Vagina (tissue), 2 donors: Measurements from ENCODE around the gene KIAA0513. TPM values are rescaled to one million over a fixed set of nuclear protein-coding genes. Genes with fewer than 3 reads are reported as not detected.

ENCODE experiments used
- DNase-seq, 2 donors: peaks; one replicate each; pipeline ENCODE4 v3.0.0-alpha.2; 2017; ENCODE audit errors: extremely low spot score in 2 of 2
- H3K27ac ChIP-seq: fragments of 200-600 bp; sonication (generic); one replicate; pipeline ENCODE4 v1.5.1; 2019
- H3K27me3 ChIP-seq: fragments of 200-600 bp; sonication (generic); one replicate; pipeline ENCODE4 v1.5.1; 2019
- H3K36me3 ChIP-seq, 2 donors: fragments of 200-600 bp; sonication (generic); one replicate each; pipeline ENCODE4 v1.5.1; 2017 to 2019
- H3K4me1 ChIP-seq: fragments of 200-600 bp; sonication (generic); one replicate; pipeline ENCODE4 v1.5.1; 2019
- H3K4me3 ChIP-seq, 2 donors: fragments of 200-600 bp; sonication (generic); 1 replicate in 1 of 2; 2 replicates in 1 of 2; pipeline ENCODE4 v1.5.1; 2016 to 2019
- H3K9me3 ChIP-seq: fragments of 200-600 bp; sonication (generic); one replicate; pipeline ENCODE4 v1.5.1; 2019
- POLR2A ChIP-seq, 2 donors: fragments of 450-650 bp; IDR thresholded peaks; one replicate each; pipeline ENCODE4 v1.6.1; 2017; ENCODE audit warnings: antibody characterized with exemption in 2 of 2, mild to moderate bottlenecking in 2 of 2, moderate library complexity in 2 of 2
- POLR2AphosphoS5 ChIP-seq, 2 donors: sonication (generic); formaldehyde crosslinking; IDR thresholded peaks; one replicate each; pipeline ENCODE4 v1.9.0; 2017; ENCODE audit warnings: antibody characterized with exemption in 2 of 2, mild to moderate bottlenecking in 2 of 2, low read depth in 1 of 2; ENCODE audit not compliant: insufficient read depth in 1 of 2
- intact Hi-C: fragments of 100-400 bp; cut with DNase I; formaldehyde crosslinking; loops from one replicate; pipeline ENCODE4 v1.15.1; 2023
- total RNA-seq: library from RNA; depleted of rRNA; stranded (reverse); fragments of >200 nt; gene quantifications from one replicate; pipeline ENCODE4 v1.2.3, GENCODE V29; 2016
- TF ChIP-seq, protein P1 (sequence below), 3 experiments: fragments of 450-650 bp in 2 of 3; fragments of 200-600 bp in 1 of 3; sonication (generic) in 1 of 3; IDR thresholded peaks; one replicate each; pipeline ENCODE4 v1.5.1; 2017 to 2019; ENCODE audit warnings: antibody characterized with exemption in 3 of 3, mild to moderate bottlenecking in 2 of 3, moderate library complexity in 2 of 3

Gene KIAA0513
- total RNA-seq, 1 donor from 2014 or later, result 26.8 TPM

- intact Hi-C loops, result no loop called here
- no peaks in the 10 kb centered on the region for H3K36me3 ChIP-seq
- no peak overlapping the region for H3K27ac ChIP-seq
- no peaks in the 10 kb centered on the region for H3K9me3 ChIP-seq
- H3K4me3 ChIP-seq, result no peak overlapping the region
- peaks cover 11% of the 10 kb centered on the region for H3K4me1 ChIP-seq
- no peak for DNase-seq
- no peaks in the 10 kb centered on the region for H3K27me3 ChIP-seq
- TF ChIP-seq, protein P1, sequence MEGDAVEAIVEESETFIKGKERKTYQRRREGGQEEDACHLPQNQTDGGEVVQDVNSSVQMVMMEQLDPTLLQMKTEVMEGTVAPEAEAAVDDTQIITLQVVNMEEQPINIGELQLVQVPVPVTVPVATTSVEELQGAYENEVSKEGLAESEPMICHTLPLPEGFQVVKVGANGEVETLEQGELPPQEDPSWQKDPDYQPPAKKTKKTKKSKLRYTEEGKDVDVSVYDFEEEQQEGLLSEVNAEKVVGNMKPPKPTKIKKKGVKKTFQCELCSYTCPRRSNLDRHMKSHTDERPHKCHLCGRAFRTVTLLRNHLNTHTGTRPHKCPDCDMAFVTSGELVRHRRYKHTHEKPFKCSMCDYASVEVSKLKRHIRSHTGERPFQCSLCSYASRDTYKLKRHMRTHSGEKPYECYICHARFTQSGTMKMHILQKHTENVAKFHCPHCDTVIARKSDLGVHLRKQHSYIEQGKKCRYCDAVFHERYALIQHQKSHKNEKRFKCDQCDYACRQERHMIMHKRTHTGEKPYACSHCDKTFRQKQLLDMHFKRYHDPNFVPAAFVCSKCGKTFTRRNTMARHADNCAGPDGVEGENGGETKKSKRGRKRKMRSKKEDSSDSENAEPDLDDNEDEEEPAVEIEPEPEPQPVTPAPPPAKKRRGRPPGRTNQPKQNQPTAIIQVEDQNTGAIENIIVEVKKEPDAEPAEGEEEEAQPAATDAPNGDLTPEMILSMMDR (IDR thresholded peaks at IDR 0.05), result no peak
- TF ChIP-seq POLR2AphosphoS5 (IDR thresholded peaks at IDR 0.05; ENCODE audit: insufficient read depth in 1 of 2, low read depth in 1 of 2) (no peak), POLR2A (IDR thresholded peaks at IDR 0.05) (no peak)
Measured at GRCh38 chr16:85093705-85094104, 66.1 kb downstream of the KIAA0513 start.

DNA sequence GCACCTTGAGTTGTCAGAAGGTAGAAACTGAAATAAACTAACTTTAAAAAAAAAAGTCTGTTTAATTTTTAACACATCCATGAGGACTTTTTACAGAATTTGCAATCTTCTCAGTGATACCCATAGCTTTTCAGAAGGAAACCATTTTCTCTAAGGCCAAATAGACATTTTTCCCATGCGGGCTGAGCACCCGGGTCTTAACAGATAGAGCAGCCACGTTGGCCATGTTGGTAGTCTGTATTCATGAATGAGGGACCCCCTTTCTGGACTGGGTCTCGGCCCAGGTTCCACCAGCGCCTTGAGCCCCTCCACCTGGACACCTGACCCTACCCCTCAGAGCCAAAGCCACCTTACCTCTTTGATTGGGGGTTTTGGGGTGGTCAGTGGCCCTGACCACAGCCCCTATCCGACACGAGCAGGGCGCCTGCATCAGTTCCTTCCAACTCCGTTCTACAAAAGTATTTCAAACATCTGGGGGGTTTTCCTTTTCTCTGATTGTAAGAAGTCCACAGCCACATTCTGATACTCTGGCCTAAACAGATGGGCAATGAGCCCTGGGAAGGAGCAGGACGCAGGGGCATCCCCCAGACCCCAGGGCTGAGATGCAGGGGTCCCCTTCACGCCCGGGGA, 66.7 kb downstream of the KIAA0513 start:
- peaks cover 9% of the 10 kb centered on the region for H3K4me1 ChIP-seq
- TF ChIP-seq POLR2AphosphoS5 (IDR thresholded peaks at IDR 0.05; ENCODE audit: insufficient read depth in 1 of 2, low read depth in 1 of 2) (no peak), POLR2A (IDR thresholded peaks at IDR 0.05) (no peak)
- TF ChIP-seq, protein P1 (IDR thresholded peaks at IDR 0.05), result no peak

DNA sequence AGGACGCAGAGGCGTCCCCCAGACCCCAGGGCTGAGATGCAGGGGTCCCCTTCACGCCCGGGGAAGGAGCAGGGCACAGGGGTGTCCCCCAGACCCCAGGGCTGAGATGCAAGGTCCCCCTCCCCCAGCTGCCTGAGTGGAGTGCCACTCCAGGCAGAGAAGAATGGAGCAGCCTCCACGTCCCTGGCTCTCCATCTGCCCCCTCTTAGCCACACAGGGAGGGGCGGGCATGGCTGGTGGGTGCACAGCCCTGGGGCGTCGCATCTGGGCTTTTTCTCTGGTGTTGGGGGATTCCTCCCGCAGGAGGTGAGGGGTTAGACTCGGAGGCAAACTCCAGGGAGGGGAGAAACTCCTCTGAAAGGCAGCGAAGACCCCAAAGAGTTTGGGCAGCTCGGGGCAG, 67.2 kb downstream of the KIAA0513 start:
- intact Hi-C loops, result no loop called here
- H3K9me3 ChIP-seq, result no peaks in the 10 kb centered on the region
- no peaks in the 10 kb centered on the region for H3K36me3 ChIP-seq
- no peak overlapping the region for H3K27ac ChIP-seq
- no peak for DNase-seq
- peaks cover 4% of the 10 kb centered on the region for H3K4me1 ChIP-seq
- no peaks in the 10 kb centered on the region for H3K27me3 ChIP-seq
- H3K4me3 ChIP-seq, result no peak overlapping the region
- TF ChIP-seq POLR2A (IDR thresholded peaks at IDR 0.05), result no peak
- TF ChIP-seq POLR2AphosphoS5 (IDR thresholded peaks at IDR 0.05; ENCODE audit: insufficient read depth in 1 of 2, low read depth in 1 of 2), result no peak
- TF ChIP-seq, protein P1 (IDR thresholded peaks at IDR 0.05), result no peak

More for the DNA sequence above, 66.7 kb downstream of the KIAA0513 start:
- no peak overlapping the region for H3K4me3 ChIP-seq
- no peaks in the 10 kb centered on the region for H3K9me3 ChIP-seq
- no peak overlapping the region for H3K27ac ChIP-seq
- H3K27me3 ChIP-seq, result no peaks in the 10 kb centered on the region
- H3K36me3 ChIP-seq, result no peaks in the 10 kb centered on the region
- DNase-seq, result no peak
- intact Hi-C loops, result no loop called here

GRCh38 chr16:85096921-85097320, 69.3 kb downstream of the KIAA0513 start:
- Histone ChIP-seq H3K36me3 (no peaks in the 10 kb centered on the region), H3K27ac (no peak overlapping the region), H3K4me1 (no peaks in the 10 kb centered on the region), H3K27me3 (no peaks in the 10 kb centered on the region), H3K4me3 (no peak overlapping the region), H3K9me3 (no peaks in the 10 kb centered on the region)
- no peak for DNase-seq
- intact Hi-C loops, result no loop called here
- TF ChIP-seq, protein P1 (IDR thresholded peaks at IDR 0.05), result no peak
- TF ChIP-seq POLR2AphosphoS5 (IDR thresholded peaks at IDR 0.05; ENCODE audit: insufficient read depth in 1 of 2, low read depth in 1 of 2) (no peak), POLR2A (IDR thresholded peaks at IDR 0.05) (no peak)

DNA sequence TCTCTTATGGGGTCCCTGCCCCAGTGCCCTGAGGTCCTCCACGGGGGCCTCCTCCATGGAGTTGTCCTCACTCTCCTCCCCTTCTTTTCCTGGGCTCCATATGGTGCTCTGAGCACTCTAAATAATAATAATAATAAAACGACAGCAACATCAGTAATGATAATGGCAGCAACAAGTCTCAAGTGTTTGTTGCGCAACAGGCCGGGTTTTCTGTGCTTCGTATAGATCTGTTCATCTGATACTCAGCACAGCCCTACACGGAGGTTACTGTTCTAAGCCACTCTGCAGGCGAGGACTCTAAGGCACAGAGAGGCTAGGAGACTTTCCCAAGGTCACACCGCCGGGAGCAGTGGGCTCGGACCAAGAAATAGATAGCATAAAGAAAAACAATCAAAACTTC, 71.0 kb downstream of the KIAA0513 start:
- intact Hi-C loops, result no loop called here
- Histone ChIP-seq H3K27me3 (no peaks in the 10 kb centered on the region), H3K36me3 (no peaks in the 10 kb centered on the region), H3K4me3 (no peak overlapping the region), H3K27ac (no peak overlapping the region), H3K4me1 (no peaks in the 10 kb centered on the region), H3K9me3 (no peaks in the 10 kb centered on the region)
- TF ChIP-seq, protein P1 (IDR thresholded peaks at IDR 0.05), result no peak
- TF ChIP-seq POLR2AphosphoS5 (IDR thresholded peaks at IDR 0.05; ENCODE audit: insufficient read depth in 1 of 2, low read depth in 1 of 2) (no peak), POLR2A (IDR thresholded peaks at IDR 0.05) (no peak)
- no peak for DNase-seq
